Stomach (tissue), 9 donors: ENCODE data around the gene CPNE6. TPM values are rescaled to one million over a fixed set of nuclear protein-coding genes. Genes with fewer than 3 reads are reported as not detected.

Experiments used
- DNase-seq, 2 donors: peaks; one replicate each; pipeline versions ENCODE4 v3.0.0 to v3.0.0-alpha.2; 2013 to 2019
- H3K27ac ChIP-seq, 5 donors: fragments of 200-600 bp in 4 of 5; sonication (generic) in 4 of 5; one replicate each; pipeline ENCODE4 v1.5.1; 2013 to 2019; ENCODE audit warnings: mild to moderate bottlenecking in 1 of 5, moderate library complexity in 1 of 5
- H3K27me3 ChIP-seq, 3 donors: fragments of 200-600 bp; sonication (generic); one replicate each; pipeline ENCODE4 v1.5.1; 2017 to 2019; ENCODE audit warnings: mixed run types in 1 of 3
- H3K36me3 ChIP-seq, 4 donors: fragments of 200-600 bp; sonication (generic); 1 replicate in 3 of 4; 2 replicates in 1 of 4; pipeline ENCODE4 v1.5.1; 2016 to 2019
- H3K4me1 ChIP-seq, 4 donors: fragments of 200-600 bp; sonication (generic); one replicate each; pipeline ENCODE4 v1.5.1; 2016 to 2019
- H3K4me3 ChIP-seq, 4 donors: fragments of 200-600 bp; sonication (generic) in 3 of 4; one replicate each; pipeline ENCODE4 v1.5.1; 2016 to 2019; ENCODE audit warnings: mild to moderate bottlenecking in 1 of 4
- H3K9me3 ChIP-seq, 4 donors: fragments of 200-600 bp; sonication (generic); one replicate each; pipeline ENCODE4 v1.5.1; 2016 to 2019
- EP300 ChIP-seq: sonication (generic); formaldehyde crosslinking; IDR thresholded peaks from one replicate; pipeline ENCODE4 v1.6.1; 2017; ENCODE audit warnings: antibody characterized with exemption
- POLR2A ChIP-seq, 4 donors: fragments of 450-650 bp; IDR thresholded peaks; one replicate each; pipeline ENCODE4 v1.6.1; 2016; ENCODE audit warnings: antibody characterized with exemption in 4 of 4, control low read depth in 2 of 4, mild to moderate bottlenecking in 1 of 4, moderate library complexity in 1 of 4
- POLR2AphosphoS5 ChIP-seq, 3 donors: sonication (generic); formaldehyde crosslinking; IDR thresholded peaks; one replicate each; pipeline ENCODE4 v1.6.1; 2016; ENCODE audit warnings: antibody characterized with exemption in 3 of 3
- WGBS, 5 donors: extraction: QIAGEN DNeasy Blood & Tissue Kit in 3 of 5; methylation state at CpG; one replicate each; pipeline versions ENCODE4 v1.1.5 to v1.1.7; 2013 to 2018; 5-methylcytosine and 5-hydroxymethylcytosine counted together
- intact Hi-C: fragments of 100-400 bp; cut with DNase I; formaldehyde crosslinking; loops from one replicate; pipeline ENCODE4 v1.15.1; 2023; ENCODE audit warnings: low total_unique reads
- polyA plus RNA-seq, 3 donors: library from polyadenylated mRNA; stranded (reverse); fragments of 200-250 nt; gene quantifications; one replicate each; pipeline ENCODE4 v1.2.3, GENCODE V29; 2013
- total RNA-seq, 5 donors: library from RNA; depleted of rRNA; stranded (reverse); fragments of >200 nt; gene quantifications; one replicate each; pipeline versions ENCODE4 v1.1.0 to v1.2.3, GENCODE V29; 2014 to 2016
- TF ChIP-seq, protein P1 (sequence below), 7 experiments: fragments of 450-650 bp in 4 of 7; fragments of 200-600 bp in 3 of 7; sonication (generic) in 3 of 7; IDR thresholded peaks; one replicate each; pipeline ENCODE4 v1.5.1; 2016 to 2019; ENCODE audit warnings: antibody characterized with exemption in 7 of 7, control low read depth in 2 of 7, mild to moderate bottlenecking in 1 of 7
- donor health status: healthy with polysubstance abuse.
- donor health status: Bipolar disorder and iron deficiency.
- donor health status: healthy.

Gene CPNE6
- total and polyA plus RNA-seq, 8 donors: 0.12 to 0.25 TPM; not detected in 6

DNA sequence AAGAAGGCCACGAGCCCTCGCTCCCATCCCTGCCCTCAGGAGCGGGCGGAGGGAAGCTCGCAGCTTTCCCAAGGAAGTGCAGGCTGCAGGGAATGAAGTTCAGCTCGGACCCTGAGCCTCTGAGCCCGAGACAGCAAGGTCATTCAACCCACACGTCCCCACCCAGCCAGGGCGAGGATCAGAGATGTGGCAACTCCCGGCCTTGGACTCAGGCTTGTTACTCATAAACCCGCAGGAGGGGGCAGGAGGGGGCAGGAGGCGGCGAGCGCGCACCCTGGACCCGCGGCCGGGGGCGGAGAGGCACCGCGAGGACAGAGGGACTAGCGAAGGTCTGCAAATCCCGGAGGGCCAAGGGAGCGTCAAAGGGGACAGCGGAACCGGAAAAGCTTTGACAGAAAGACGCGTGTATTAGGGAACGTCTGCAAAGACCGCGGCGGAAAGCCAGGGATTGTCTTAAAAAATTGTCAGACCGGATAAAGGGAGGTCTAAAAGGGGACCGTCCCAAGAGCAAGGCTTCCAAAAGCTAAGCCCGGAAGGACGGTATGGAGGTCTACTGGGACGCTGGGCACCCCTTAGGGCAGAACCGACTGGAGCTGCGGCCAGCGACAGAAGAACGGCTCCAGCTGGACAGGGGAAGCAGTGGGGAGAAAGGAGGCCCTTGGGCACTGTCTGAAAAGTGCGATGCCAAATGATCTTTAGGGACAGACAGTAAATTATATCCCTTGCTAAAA lies 42.6 kb downstream of the CPNE6 start:
- H3K27ac ChIP-seq: peak overlapping the region; percentile 94 to 100 (median 98)
- peaks cover 10 to 21% (median 19%) of the 10 kb centered on the region in 4 donors for H3K36me3 ChIP-seq
- no peaks in the 10 kb centered on the region for H3K9me3 ChIP-seq
- 0 to 1% (median 0%) methylated on average over 32 to 42 of the region's 42 CpGs for WGBS, 5 donors
- H3K27me3 ChIP-seq: no peaks in the 10 kb centered on the region
- intact Hi-C loops: no loop called here
- peak; percentile 75 to 94 for DNase-seq
- peaks cover 22 to 38% (median 36%) of the 10 kb centered on the region in 4 donors for H3K4me1 ChIP-seq
- H3K4me3 ChIP-seq: peak overlapping the region; percentile 56 to 81 (median 64)
- TF ChIP-seq POLR2A (IDR thresholded peaks at IDR 0.05): peak in 2 of 4 donors; percentile 42 to 57
- no peak for TF ChIP-seq EP300
- TF ChIP-seq, protein P1, sequence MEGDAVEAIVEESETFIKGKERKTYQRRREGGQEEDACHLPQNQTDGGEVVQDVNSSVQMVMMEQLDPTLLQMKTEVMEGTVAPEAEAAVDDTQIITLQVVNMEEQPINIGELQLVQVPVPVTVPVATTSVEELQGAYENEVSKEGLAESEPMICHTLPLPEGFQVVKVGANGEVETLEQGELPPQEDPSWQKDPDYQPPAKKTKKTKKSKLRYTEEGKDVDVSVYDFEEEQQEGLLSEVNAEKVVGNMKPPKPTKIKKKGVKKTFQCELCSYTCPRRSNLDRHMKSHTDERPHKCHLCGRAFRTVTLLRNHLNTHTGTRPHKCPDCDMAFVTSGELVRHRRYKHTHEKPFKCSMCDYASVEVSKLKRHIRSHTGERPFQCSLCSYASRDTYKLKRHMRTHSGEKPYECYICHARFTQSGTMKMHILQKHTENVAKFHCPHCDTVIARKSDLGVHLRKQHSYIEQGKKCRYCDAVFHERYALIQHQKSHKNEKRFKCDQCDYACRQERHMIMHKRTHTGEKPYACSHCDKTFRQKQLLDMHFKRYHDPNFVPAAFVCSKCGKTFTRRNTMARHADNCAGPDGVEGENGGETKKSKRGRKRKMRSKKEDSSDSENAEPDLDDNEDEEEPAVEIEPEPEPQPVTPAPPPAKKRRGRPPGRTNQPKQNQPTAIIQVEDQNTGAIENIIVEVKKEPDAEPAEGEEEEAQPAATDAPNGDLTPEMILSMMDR (IDR thresholded peaks at IDR 0.05): peak in 2 of 7 experiments; percentile 4 to 6
- no peak for TF ChIP-seq POLR2AphosphoS5 (IDR thresholded peaks at IDR 0.05)

DNA sequence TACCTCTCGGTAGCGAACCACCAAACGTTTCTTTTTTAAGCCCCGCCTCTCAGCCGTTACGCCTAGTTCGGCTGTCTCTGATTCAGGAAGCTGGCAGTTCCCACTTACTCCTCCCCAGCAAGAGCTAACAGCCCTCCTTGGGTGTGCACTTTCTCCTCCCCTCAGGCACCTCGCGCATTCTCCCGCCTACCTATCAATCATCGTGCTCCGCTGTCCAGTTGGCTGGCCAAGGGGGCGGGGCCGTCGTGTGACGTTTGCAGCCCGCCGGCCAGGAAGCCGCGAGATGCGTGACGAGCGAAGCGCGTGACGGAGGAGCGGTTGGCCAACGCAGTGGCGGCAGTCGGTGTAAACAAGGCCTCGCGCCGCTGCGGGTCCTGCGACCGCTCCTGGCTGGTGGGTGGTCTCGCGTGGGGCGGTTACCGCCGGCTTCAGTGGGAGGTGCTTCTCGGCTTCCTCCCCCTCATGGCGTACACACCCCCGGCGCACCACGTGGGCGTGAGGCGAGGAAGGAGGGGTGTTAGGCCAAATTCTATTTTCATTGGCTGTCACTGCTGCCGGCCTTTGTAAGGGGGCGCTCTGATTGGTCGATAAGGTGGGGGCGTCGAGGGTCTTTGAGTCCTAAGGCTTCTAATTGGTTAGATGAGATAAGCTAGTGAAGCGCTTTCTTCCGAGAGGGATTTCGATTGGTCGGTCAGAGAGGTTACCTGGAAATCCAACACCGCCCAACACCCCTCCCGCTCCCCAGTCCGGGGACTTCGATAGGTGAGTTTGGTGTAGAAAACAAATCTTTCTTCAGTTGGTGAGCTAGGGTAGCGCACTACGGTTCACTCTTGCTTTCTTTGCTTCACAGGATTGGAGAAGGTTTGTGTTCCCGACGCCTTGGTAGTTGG lies 43.4 kb downstream of the CPNE6 start, which contains the start of the genes DCAF11 and NRL:
Gene DCAF11, plus strand, starts transcription at position 246 of the 890 bp plus-strand sequence. CDS start 818 bp downstream, outside the sequence.
Gene NRL, minus strand, starts transcription at position 418 of the 890 bp plus-strand sequence. CDS start 32,101 bp downstream, outside the sequence.
- intact Hi-C loops: no loop called here
- DNase-seq: peak; percentile 97 to 100
- Histone ChIP-seq H3K4me1 (peaks cover 19 to 38% (median 34%) of the 10 kb centered on the region in 4 donors), H3K27me3 (no peaks in the 10 kb centered on the region), H3K27ac (peak within 1 kb of the TSS; percentile 94 to 100 (median 98)), H3K9me3 (no peaks in the 10 kb centered on the region), H3K4me3 (peak within 1 kb of the TSS; percentile 56 to 81 (median 64)), H3K36me3 (peaks cover 18 to 29% (median 27%) of the 10 kb centered on the region in 4 donors)
- WGBS, 5 donors: 0 to 1% (median 0%) methylated on average over 59 to 65 of the region's 65 CpGs
- TF ChIP-seq EP300 (peak; percentile 84), POLR2A (IDR thresholded peaks at IDR 0.05) (no peak), POLR2AphosphoS5 (IDR thresholded peaks at IDR 0.05) (peak; percentile 59 to 85 (median 82))
- TF ChIP-seq, protein P1 (IDR thresholded peaks at IDR 0.05): no peak

DNA sequence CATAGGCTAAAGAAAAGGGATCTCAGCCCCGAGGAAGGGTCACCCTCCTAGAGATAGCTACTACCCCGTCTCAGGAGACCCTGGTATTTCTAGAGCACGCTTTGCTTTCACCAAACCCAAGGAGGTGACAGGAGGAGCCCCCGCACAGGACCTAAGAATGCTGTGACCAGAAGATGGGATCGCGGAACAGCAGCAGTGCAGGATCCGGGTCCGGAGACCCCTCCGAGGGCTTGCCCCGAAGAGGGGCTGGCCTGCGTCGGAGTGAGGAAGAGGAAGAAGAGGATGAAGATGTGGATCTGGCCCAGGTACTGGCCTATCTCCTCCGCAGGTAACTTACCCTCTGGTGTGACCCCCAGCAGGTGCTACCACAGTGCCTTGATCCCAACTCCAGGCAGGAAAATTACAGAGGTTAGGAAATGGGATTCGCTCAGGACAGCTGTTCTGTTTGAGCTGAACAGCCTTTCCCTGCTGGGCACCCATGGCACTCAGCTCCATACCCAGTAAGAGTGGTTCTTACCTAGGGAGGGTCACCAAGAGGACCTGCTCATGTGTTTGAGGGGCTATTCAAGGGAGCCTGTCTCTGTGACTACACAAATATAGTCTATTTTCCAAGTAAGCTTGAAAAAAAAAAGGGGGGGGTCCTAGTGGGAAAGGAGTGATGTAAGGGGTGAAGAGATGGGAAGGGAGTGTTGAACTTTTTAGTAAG lies 44.2 kb downstream of the CPNE6 start:
- Histone ChIP-seq H3K4me3 (peak overlapping the region; percentile 56 to 81 (median 64)), H3K9me3 (no peaks in the 10 kb centered on the region), H3K4me1 (peaks cover 19 to 34% (median 33%) of the 10 kb centered on the region in 4 donors), H3K27me3 (no peaks in the 10 kb centered on the region), H3K36me3 (peaks cover 25 to 37% (median 35%) of the 10 kb centered on the region in 4 donors), H3K27ac (peak overlapping the region; percentile 72 to 100 (median 98))
- intact Hi-C loops: no loop called here
- no peak for DNase-seq
- WGBS, 5 donors: 1 to 3% (median 1%) methylated on average over 14 of the region's 14 CpGs
- TF ChIP-seq EP300 (no peak), POLR2A (IDR thresholded peaks at IDR 0.05) (no peak), POLR2AphosphoS5 (IDR thresholded peaks at IDR 0.05) (no peak)
- TF ChIP-seq, protein P1 (IDR thresholded peaks at IDR 0.05): no peak
